GM12892 (cell line): Measurements from ENCODE around the gene STAT5A.

Experiments
- POLR2A ChIP-seq: IDR thresholded peaks from 2 replicates; pipeline ENCODE4 v1.6.1; 2011; ENCODE audit warnings: low read depth, low read length, control low read depth
- POLR2AphosphoS5 ChIP-seq: IDR thresholded peaks from 2 replicates; pipeline ENCODE4 v1.6.1; 2011; ENCODE audit warnings: low read depth, low read length, control low read depth
- TAF1 ChIP-seq: IDR thresholded peaks from 2 replicates; pipeline ENCODE4 v1.6.1; 2011; ENCODE audit warnings: low read depth, mild to moderate bottlenecking, control low read depth, low read length, borderline replicate concordance

GRCh38 chr17:42312035-42312284 is 23.7 kb downstream of the STAT5A start:
- no peak for TF ChIP-seq POLR2A
- TF ChIP-seq POLR2AphosphoS5 = no peak
- no peak for TF ChIP-seq TAF1
